ENCODE measurements around the gene NEK10. TPM values are rescaled to one million over a fixed set of nuclear protein-coding genes. Genes with fewer than 3 reads are reported as not detected.

The NEK10 gene
- total and polyA plus RNA-seq, 2 of the 4 experiments (the other 2 are of a cell fraction), result 2.2 to 6.6 TPM

- ATAC-seq (ENCODE audit: low read depth), result no peak
- Histone ChIP-seq H3K14ac (replicated peaks; ENCODE audit: low read depth, low read length) (no peak overlapping the region), H4K91ac (ENCODE audit: insufficient read depth, low read depth, low read length) (no peak overlapping the region), H3K23ac (ENCODE audit: low read depth, low read length) (no peak overlapping the region), H2AK9ac (replicated peaks; ENCODE audit: low read depth, low read length, poor library complexity) (no peak overlapping the region), H3K79me1 (ENCODE audit: low read depth in 1 of 2, low read length in 2 of 2) (no peaks in the 10 kb centered on the region), H3K4me3 (ENCODE audit: insufficient read depth, low read depth, low read length) (no peak overlapping the region), H2AFZ (replicated peaks; ENCODE audit: low read length, poor library complexity) (no peak overlapping the region), H2BK120ac (ENCODE audit: low read depth, low read length) (no peak overlapping the region), H3K9me1 (ENCODE audit: insufficient read depth, low read length) (no peaks in the 10 kb centered on the region), H3K36me3 (ENCODE audit: control insufficient read depth, insufficient read depth, low read length) (no peaks in the 10 kb centered on the region), H3K18ac (ENCODE audit: low read depth, low read length) (no peak overlapping the region), H2BK15ac (ENCODE audit: low read depth, low read length) (no peak overlapping the region), H3K9me3 (ENCODE audit: control insufficient read depth, insufficient read depth, low read length) (no peaks in the 10 kb centered on the region), H2BK20ac (ENCODE audit: low read depth, low read length) (no peak overlapping the region), H4K8ac (ENCODE audit: low read depth in 2 of 2, low read length in 2 of 2) (no peak overlapping the region), H3K27ac (ENCODE audit: insufficient read depth, low read length) (no peak overlapping the region), H3K4me1 (ENCODE audit: control insufficient read depth, insufficient read depth, low read length) (no peaks in the 10 kb centered on the region), H4K20me1 (ENCODE audit: insufficient read depth, low read length) (no peaks in the 10 kb centered on the region), H3K27me3 (ENCODE audit: control insufficient read depth, insufficient read depth, low read length) (no peaks in the 10 kb centered on the region), H3K4me2 (ENCODE audit: low read depth, low read length) (no peak overlapping the region), H3K4ac (ENCODE audit: low read depth, low read length) (no peak overlapping the region), H2AK5ac (ENCODE audit: low read depth, low read length) (no peak overlapping the region), H4K5ac (ENCODE audit: low read depth, low read length) (no peak overlapping the region), H3K9ac (ENCODE audit: low read depth, low read length) (no peak overlapping the region), H2BK5ac (ENCODE audit: low read depth, low read length, poor library complexity, severe bottlenecking) (no peak overlapping the region), H3K56ac (ENCODE audit: extremely low read depth, insufficient read depth, low read length) (no peak overlapping the region)
- in situ Hi-C loops (cut with MboI; ENCODE audit: low sequenced_read_pairs), result no loop called here
- no peak for TF ChIP-seq CHD1 (IDR thresholded peaks at IDR 0.05; ENCODE audit: low read depth, low read length)
- no peak for TF ChIP-seq CTCF (conservative IDR thresholded peaks at IDR 0.05; ENCODE audit: low read depth, low read length)
- no peak for TF ChIP-seq RFX5 (IDR thresholded peaks at IDR 0.05; ENCODE audit: low read depth, low read length)
- no peak for TF ChIP-seq POLR2A (IDR thresholded peaks at IDR 0.05; ENCODE audit: low read depth, low read length)
- no peak for DNase-seq
- BruUV-seq (replicated peaks), result no TSS peak
- WGBS, 2 experiments (ENCODE audit: extremely low coverage in 2 of 2, insufficient read length in 1 of 2), result no CpG with 5 or more reads among the region's 5 CpGs
- intact Hi-C loops (cut with micrococcal nuclease), result no loop called here
- CTCF ChIA-PET, result no interaction called here
- dilution Hi-C loops (cut with HindIII; ENCODE audit: low sequenced_read_pairs, unreplicated experiment), result no loop called here
- POLR2A ChIA-PET (ENCODE audit: unreplicated experiment), result no interaction called here
Measured at GRCh38 chr3:27201492-27201891, 167.7 kb downstream of the NEK10 start.
